Cortex of kidney (tissue), 1 donor: ENCODE measurements around the gene BMP6.

Experiments
- DNase-seq: peaks from one replicate; lab custom pipeline; 2025; lab: John Stamatoyannopoulos, UW

The BMP6 gene

DNA sequence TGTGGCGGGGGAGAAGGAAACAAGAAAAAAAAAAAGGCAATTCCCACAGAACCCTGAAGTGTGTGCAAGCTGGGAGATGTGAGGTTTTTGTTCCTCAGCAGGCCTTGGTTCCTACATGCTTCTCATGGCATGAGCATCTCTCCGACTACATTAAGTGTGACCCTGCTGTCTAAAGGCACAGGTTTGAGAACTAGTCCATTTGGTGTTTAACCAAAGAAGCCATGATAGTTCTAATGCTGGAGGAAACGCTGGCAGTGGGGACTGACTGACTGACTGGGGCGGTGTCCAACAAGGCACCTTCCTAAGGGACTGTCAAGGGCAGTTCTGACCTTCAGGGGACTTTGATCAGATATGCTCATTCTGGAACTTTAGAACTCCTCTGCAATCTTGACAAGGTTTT is 180.8 kb downstream of the BMP6 start:
- DNase-seq, result no peak

DNA sequence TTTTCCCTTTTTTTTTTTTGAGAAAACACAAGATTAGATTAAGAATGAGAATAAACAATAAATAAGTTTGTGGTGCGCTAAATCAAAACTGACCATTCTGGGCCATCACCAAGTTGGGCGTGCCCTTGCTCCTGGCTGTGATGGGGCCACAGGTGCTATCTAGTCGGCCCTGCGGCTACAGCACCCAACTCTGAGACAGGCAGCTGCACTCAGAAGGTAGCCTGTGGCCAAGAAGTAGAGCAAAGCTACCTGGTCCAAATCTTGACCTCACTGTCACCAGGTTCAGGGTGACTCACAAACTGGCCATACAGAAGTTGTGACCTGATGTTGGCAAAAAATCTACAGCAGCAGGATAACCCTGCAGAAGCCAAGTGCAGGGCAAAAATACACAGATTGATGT is 181.3 kb downstream of the BMP6 start:
- DNase-seq, result no peak

DNA sequence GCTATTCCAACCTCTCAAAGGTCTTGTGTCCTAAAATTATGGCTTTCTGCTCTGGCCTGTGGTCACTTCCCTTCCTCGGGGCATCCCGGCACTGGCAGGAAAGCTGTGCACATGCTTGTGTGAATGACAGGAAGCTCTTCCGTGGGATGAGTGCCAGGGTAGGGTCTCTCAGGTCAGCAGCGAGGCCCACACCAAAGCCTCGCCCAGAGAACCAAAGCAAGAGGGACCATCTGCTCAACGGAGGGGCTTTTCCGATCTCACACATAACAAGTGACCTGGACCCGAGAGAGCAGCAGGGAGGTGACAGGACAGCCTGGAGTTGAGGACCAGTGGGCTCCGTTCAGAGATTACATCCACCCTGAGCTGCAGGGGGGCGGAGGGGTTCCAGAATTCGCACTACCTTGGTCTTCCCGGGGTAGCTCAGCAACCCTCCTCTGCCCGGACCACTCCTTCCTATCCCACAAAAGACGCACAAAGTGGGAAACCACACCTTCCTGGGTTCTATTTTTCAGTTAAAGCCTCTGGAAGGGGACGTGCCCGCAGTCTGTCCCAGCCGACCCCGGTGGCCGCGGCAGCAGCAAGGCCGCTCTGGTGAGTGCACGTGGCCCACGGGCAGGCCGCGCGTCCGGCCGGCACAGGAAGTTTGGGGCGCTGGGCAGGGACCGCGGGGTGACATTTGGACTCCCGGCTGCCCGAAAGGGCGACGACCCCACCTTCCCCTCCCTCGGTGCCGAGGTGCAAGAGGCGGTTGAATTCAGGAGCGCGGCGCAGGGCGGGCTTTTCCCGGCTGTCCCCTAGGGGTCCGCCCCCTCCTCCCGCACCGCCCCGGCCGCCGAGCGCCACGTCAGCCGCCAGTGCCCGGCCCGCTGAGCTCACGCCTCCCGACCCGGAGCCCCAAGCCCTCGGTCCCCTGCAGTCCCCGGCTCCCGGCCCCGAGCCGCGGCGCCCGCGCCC is 183.7 kb downstream of the BMP6 start:
- no peak for DNase-seq

DNA sequence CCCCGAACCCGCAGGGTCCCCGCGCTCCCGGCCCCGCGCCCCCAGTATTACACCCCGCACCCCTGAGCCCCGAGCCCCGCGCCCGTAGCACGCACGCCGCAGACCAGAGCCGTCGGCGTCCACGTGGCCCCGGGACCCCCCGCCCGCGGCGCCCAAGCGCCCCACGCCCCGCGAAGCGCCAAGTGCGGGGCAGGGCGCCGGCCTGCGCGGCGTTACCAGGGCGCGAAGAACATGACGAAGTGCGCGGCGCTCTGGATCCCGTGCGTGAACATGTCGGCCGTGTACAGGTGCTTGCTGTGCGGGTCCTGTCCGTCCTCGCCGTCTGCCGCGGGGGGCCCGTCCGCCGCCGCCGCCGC is 184.4 kb downstream of the BMP6 start:
- no peak for DNase-seq

DNA sequence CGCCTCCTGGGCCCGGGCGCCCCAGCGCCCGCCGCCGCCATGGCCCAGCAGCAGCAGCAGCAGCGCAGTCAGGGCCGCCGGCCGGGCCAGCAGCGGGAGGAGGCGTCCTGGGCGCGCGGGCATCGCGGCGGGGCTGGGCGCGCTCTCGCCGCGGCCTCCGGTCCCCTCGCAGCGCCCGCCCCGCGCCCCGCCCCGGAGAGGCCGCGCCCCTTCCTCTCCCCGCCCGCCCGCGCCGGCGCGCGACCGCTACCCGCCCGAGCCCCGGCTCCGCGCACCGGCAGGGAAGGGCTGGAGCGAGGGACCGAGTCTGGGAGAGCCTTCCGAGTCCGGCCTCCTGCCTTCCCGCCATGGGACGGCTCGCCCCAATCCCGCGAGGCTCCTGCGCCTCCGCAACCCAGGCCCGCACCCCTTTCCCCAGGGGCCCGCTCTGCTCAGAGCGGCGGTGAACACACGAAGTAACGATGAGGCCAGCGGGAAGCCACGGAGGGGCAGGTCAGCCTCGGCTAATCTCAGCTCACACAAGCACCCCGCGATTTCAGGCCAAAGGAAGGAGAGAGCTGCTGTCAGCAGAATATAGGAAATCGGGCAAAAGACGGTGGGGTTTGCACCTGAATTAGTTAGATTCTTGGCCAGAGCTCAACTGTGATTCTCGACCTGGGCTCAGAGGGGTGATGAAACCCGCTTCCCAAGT is 184.9 kb downstream of the BMP6 start, which contains the start of gene TXNDC5:
Gene TXNDC5 (minus strand): TSS at position 135 of the 691 bp plus-strand sequence. CDS start 12 bp downstream, at position 123.
- DNase-seq, result no peak

DNA sequence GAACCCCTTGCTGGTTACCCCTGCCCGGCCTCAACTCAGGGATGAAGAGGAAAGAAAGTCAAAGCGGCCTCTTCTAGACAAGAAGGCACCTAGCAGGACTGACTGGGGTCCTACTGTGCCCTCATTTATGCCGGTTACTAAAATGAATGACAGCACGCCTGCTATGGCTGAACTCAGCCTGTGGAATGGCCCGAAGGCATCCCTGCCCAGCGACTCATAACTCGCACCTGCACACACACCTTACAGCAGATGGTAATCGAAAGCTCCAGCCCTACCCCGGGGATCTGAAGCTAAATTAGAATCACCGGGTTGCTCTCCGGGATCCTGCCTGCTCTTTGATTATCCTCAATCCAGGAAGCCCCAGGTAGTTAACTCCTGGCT is 185.4 kb downstream of the BMP6 start:
- no peak for DNase-seq

DNA sequence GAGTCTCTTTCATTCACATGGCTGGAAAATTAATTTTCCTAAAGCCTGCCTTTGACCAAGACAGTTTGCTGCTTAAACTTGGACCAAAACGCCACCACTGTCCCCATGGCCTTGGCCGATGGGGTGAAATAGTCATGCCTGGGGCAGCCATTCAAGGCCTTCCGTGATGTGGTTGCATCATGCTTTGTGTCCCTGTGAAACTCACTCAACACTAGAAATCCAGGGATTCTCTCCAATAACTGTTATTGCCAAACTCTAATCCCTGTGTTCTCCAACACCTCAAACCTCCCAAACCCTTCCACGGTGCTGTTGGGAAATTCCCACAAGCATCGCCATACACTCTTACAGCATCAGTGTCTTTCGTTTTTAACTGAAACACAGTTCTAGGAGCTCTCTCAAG is 186.1 kb downstream of the BMP6 start:
- no peak for DNase-seq

DNA sequence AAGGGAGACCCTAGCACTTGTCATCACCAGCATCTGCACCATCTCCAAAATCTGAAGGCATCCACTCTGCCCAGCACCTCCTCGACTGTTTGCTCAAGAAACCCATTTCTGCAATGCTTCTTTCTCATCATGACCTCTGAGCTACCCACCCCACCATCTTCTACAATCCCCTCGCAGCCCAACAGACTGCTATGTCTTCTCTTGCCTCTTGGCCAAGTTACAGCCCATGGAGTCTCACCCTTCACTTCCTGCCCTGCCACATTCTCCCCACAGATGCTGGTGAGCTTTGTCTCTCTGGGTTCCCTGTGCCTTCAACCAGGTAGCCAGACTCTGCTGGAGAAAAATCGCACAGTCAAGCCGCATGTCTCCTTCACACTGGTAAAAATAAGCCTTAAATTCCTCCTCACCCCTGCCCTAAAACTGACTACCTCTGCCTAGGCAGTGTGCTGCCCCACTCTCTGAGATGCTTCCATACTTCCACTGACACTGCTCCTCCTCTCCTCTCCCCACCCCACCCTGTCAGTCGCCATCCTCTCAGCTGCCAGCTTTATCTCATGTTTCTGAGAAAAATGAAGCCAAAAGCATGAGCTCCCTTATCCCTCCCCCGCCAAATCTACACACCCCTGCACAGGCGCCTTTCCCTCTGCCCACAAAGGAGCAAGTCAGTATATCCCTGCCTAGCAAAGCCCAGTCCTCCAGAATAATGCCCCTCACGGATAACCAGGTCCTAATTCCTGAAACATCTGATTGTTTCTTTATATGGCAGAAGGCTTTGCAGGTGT is 187.0 kb downstream of the BMP6 start:
- DNase-seq, result no peak

DNA sequence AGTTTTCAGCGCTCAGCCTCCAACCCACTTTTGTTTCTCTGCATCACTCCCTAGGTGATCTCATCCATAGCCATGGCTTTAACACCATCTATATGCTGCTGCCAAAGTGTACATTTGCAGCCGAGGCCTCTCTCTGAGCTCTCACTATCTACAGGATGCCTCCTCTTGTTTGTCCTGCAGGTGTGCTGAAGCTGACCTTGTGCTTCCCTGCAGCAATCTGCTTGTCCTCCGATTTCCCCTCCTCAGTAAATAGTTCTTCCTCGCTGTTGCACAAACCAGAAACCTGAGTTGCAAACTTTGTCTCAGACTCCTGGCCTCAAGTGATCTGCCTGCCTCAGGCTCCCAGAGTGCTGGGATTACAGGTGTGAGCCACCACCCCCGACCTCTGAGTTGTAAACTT is 188.4 kb downstream of the BMP6 start:
- DNase-seq, result no peak

DNA sequence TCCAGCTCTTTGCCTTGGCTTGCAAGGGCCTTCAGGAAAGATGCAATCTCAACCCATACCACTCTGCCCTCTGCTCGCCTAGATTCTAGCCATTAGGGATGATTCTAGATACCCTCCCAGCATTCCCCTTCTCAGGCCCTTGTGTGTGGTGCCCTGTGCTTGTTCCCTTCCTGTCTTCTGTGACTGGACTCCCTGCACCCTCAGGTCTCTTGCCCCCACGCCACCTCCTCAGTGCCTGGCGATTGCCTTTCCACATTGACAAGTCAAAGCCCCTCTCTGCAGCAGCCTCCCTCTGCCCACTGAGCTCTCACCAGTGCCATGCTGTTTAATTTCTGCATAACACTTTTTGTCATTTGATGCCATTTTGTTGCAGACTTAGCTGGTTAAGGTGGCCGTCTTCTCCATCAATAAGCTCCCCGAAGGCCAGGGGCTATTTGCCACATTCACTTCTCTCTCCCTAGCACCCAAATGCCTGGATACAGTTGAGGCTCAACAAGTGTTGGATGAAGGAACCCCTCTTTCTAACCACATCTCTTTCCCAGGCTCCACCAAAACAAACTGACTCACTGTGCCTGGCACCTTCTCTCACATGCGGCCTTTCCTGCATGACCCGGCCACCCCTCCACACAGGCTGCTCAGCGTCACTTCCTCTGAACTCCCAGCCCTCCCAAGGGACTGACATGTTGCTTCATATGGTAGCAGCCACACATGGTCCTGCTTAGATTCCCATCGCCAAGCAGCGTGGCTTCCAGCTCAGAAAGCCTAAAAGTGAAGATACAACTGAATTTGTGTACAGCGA is 189.3 kb downstream of the BMP6 start:
- no peak for DNase-seq

DNA sequence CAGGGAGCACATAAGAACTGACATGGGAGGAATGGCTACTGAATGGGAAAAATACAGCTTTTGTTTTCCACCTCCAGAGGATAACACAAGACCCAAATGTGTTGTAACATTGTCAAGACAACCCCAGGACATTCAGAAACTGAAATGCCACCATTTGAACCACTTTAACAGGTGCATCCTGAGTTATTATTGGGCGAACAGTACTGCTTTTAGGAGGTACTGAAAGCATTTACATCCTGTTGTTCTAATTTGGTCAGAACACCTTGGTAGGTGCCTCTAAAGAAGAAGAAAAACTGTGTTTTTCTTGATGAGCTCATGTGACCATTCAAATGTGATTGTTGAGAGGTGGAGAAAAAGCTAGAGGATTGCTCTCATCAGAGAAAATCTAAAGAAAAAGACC is 191.1 kb downstream of the BMP6 start:
- DNase-seq, result no peak

DNA sequence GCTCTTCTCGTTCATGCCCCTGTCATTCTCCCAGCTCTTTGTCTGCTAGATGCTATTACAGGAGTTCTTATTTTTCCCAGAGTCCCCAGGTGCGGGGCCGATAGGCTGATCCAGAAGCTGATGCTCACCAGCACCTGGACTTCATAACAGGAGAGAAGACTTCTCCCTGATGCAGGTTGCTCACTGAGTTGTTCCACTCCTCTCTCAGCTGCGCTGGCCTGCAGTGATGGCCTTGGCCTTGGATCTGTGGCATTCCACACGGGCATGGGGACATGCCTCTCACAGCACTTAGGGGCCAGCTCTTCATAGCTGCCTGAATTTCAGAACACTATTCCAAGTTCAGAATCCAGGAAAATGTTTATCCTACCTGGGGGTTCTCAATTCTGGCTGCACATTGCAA is 191.8 kb downstream of the BMP6 start:
- no peak for DNase-seq

DNA sequence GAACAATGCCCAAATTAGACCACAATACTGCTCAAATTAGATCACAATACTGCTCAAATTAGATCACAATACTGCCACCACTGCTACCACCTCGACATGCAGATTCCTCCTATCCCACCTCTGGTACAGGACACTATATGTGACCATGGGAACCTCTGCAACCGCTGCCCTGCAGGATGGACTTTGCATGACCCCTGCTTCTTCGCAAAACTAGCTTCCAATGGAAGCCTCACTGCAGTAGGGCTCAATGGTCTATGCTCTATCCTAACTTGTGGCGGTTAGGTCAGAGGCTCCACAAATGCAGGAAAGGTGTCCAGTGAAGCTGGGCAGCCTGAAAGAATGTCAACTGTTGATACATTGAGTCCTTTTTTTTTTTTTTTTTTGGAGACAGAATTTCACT is 192.5 kb downstream of the BMP6 start:
- DNase-seq, result no peak

DNA sequence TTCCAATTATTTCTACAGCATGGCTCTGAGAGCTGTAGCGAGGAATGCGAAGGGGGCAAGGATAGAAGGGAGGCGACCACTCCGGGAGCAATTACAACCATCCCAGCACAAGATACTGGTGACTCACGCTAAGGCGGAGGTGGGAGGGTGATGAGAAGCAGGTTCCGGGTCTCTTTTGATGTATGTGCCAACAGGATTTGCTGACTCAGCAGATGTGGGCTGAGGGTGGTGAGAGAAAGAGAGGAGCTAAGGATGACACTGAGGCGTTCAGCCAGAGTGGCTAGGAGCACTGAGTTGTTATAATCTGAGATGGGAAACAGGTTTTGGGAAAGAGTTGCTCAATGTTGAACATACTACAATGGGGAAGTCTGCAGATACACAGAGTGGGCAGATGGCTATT is 194.0 kb downstream of the BMP6 start:
- no peak for DNase-seq

DNA sequence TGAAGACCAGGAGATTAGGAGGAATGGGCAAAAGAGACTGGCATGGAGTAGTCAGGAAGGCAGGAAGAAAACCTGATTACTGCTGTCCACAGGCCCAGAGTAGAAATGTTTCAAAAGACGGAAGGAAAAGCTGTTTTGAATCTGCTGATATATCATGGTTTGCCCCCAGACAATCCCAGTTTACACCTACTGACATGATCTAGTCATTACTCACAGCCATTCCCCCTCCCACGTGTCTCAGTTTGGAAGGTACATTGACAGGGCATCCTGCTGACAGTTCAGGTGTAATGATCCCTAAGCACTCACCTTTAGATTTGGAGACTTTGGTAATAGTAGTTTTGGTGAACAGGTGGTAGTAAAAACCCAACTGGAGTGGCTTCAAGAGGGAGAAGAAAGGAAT is 194.5 kb downstream of the BMP6 start:
- no peak for DNase-seq

DNA sequence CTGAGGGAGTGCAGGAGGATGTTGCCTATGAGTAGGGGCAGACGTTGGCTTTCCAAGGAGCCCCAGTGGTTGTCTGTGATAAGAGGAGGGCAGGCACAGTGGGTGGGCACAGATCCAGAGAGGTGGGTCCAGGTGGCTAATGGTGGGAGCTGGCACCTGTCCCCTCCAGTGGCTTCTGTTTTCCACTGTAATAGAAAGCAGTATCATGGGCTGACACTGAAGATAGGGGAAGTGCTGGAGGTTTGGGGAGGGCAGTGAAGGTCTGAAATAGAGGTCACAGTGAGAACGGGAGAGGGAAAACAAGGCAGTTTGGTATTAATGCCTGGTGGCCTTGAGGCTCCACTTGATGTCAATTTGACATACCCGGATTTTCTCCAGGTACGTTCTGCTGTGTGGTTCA is 195.1 kb downstream of the BMP6 start:
- DNase-seq, result no peak

DNA sequence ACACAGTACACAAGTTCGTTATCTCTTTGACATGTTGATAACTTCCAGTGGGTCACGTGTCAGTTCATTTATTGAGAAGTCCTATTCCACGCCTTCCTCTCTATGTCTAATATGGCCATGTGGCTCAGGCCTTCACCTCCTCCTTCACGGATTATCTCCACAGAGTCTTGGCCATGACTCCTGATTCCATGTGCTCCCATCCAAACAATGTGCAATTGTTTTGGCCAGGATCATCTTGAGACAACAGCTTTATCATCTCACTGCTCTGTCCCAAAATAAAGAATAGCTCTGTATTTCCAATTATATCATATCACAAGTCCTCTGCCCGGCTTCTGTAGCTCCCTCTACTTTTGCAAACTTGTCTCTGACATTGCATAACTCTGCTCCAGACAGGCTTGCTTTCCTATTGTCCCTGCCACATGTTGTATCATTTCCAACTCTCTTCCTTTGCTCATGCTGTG is 195.8 kb downstream of the BMP6 start:
- no peak for DNase-seq

DNA sequence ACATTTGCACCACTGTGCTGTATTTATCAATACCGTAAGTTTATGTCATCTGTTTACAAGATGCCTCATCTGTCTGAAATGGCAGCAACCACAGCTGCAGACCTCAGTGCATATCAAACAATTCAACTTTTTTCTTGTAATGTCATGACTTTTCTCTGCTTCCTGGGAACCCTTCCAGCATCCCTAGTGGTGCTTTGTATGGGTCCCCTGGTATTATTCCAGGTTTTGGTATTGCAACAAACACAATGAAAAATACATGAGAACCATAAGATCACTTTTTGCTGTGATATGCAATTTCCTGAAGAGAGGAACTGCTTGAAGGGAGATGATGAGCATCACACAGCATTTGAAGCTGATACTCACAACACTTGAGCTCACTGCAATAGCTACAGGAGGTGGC is 196.7 kb downstream of the BMP6 start:
- no peak for DNase-seq

DNA sequence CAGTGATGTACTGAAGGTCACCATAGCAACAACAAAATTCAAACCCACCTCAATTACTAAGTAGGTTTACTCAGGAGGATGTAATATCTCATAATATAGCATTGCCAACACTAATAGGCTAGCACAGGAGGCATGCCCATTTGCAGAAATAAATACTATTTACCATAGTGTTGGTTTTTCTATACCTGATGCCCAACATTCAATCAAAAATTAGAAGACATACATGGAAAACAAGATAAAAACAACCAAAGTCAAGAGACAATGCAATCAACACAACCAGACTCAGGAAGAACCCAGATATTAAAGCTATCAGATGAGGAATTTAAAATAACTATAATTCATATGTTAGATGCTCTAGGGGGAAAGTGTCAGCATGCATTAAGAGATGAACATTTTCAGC is 199.0 kb downstream of the BMP6 start:
- DNase-seq, result no peak
